Measurements from ENCODE around the gene CASZ1.

Gene CASZ1

DNA sequence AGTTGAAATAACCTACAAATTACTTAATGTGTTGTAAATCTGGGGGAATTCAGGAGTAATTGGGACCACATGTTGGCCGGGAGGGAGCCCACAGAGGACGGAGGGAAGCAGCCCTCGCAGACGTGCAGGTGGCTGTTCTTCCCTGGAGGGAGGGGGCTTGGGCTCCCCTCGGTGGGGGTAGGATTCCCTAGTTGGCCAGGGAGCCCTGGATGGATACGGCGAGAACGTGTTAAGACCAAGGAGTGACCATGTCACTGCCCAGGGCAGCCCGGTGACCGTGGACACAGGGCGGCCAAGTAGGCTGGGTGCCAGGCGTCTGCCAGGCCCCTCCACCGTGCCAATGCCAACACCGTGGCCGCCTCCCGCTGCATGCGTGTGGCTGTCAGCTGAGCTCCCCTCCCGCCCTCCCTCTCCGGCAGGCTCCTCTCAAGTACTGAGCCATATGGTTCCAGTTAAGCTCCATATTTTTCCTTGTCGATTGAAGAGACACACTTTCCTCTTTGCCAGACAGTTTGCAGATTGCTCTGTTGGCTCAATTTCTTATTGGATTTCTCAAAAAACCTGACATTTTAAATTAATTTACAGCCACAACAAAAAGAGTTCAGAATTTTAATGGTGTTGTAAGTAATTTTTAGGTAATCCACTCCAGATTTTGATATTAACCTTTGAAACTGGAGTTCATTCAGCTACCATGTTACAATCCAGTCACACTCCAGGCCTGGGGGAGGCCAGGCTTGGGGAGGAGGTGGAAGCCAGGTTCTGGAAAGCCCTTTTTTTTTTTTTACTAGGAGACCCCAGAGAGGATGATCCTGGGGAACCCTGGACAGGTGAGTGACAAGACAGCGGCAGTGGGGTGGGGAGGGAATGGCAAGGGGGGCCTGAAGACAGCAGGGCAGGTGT, 71.2 kb downstream of the CASZ1 start:
- peak; percentile 46 for DNase-seq

GRCh38 chr1:10724511-10724910, 71.9 kb downstream of the CASZ1 start:
- no peak for DNase-seq

DNA sequence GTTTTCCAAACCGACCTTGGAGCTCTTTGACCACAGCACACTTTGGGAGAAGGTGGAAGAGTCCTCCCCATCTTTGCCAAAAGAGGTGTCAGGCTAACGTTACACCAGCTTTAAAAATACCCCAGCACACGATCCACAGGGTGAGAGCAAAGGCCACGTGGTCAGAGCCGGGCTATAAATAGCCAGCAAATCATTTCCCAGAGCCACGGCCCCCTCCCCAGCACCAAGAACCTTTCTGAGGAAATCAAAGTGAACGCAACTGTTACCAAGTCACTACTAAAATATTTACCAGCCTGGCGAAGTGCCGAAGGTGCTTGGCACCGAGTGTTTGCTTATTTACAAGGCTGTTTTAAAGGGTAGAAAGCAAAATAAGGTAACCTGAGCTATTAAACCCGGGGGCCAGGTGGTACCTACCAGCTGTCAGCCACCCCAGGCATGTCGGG, 72.4 kb downstream of the CASZ1 start:
- peak; percentile 37 for DNase-seq

DNA sequence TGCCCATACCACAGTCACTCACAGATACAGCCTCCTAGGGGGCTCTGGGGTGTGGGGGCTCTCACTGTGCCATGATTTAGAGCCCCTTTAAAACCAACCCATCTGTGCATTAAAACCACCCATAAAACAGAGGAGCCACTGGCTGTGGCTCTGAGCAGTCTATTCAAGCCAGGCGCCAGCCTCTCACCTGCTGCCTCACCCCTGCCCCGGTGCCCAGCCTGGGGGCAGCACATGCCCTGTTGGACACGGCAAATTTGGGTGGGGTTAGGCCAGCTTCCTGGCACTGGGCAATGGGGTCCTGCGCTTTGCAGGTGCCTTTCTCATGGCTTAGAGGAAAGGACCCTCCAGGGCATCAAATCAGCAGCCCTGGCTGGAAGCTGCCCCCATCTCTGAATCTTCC, 73.1 kb downstream of the CASZ1 start:
- DNase-seq, result no peak

- no peak for DNase-seq
Measured at GRCh38 chr1:10722803-10723202, 73.6 kb downstream of the CASZ1 start.

DNA sequence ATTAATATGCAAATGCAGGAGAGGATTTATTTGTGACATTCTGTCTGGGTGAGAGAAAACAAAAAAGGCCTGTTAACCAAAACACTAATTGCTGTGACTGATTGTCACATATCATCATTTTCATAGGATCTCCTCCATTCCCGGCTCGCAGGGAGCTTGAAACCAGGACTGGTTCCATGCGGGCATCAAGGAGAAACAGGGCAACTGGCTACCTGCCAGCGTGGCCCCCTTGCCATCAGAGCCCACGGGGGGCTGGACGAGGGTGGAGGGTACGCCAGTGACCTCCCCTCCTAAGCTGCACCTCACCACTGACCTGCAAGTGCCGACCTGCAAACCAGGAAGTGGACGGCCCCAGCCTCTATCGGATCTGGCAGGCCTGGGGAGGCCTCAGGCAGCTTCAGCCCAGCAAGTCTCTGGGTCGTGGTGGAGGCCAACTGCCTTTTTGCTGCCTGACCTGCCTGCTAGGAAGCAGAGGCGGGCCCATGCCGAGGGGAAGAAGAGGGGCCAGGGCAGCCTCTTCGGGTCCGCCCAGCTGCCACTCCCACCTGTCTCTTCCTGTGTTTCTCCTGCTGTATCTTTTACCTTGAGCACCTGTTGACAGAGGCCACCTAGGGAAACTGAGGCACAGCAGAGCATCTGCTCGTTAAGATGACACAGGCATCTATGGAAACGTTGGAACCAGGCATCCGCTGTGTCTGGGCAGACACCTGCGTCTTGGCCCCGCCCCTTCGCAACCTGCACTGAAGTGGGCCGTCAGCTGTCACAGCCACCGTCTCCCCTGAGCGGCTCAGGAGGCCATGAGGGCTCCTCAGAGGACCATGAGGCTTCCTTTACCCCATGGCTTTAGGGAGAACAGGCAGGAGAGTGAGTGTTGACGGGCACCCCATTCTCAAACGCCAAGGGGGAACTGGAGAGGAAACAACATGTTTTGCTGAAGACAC, 74.8 kb downstream of the CASZ1 start:
- DNase-seq, result no peak

GRCh38 chr1:10720635-10721034, 75.8 kb downstream of the CASZ1 start:
- DNase-seq, result no peak

GRCh38 chr1:10718083-10718415, 78.4 kb downstream of the CASZ1 start:
- no peak for DNase-seq

- no peak for DNase-seq
Measured at GRCh38 chr1:10717296-10718082, 79.0 kb downstream of the CASZ1 start.

DNA sequence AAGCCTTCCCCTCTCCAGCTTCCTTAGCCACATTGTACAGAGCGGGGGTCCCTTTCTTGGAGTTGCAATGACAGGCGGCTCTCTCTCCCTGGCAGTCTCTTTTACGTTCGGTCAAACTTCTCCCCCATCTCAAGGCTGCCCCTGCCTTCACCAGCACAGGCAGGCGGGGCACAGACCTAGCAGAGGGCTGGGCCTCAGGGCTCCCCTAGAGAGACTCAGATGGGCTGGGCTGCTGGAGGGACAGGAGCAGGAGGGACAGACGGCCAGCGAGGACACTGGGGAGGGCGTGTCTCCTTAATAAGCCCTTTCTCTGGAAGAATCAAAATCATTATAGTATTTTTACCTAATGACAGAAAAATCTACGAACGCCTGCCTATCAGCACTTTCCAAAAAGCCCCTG, 79.6 kb downstream of the CASZ1 start:
- no peak for DNase-seq

- no peak for DNase-seq
Measured at GRCh38 chr1:10714337-10715114, 81.9 kb downstream of the CASZ1 start.

GRCh38 chr1:10713614-10714013, 82.8 kb downstream of the CASZ1 start:
- no peak for DNase-seq

DNA sequence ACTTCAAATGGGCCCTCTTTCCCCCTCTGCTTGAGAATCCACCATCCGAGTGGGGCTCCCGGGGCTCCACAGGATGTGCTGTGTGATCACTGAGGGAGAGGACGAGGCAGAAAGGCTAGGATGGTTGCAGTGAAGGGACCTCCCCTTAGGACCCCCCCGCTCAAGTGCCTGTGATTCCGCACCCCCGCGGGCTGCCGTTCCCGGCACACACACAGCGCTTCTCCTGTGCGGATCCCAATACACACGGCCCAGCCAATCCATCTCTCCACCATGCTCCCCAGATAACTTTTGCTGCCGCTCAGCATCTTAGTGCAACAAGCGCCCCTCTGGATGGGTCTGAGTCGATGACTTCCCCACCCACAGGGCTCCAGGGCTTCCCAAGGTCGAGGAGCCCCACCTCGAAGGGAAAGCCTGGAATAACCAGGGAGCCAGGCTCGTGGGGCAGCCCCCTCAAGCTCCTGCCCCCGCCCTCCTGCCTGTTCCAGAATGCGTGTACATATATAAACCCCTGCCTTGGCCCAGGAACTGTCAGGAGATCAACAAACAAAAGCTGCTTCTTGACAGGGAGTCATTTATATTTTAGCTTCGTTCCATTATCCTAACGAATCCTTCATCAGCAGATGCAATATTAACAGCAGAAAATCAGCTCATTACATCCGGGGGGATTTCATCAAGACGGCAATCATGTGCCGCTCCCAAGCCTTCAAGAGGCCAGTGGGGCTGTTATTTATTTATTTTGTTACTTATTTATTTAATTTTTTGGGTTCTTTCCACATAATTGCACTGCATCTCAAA, 83.7 kb downstream of the CASZ1 start:
- DNase-seq, result no peak

DNA sequence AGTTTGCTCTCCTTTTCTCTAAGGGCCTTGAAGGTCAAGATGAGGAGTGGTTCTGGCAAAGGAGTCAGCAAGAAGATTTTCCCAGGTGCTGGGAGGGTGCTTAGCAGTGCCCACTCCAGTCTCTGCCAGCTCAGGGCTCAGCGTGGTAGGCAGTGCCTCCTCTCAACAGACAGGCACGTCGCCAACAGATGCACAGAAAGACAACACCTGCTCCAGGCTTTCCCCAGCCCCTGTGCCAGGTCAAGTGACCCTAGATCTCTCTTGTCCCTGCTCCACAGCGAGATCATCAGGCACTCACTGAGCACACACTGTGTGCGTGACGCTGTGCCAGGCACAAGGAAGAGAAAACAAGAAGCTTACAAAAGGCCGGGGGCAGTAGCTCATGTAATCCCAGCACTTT, 86.0 kb downstream of the CASZ1 start:
- DNase-seq, result peak; percentile 65

GRCh38 chr1:10709646-10710045, 86.8 kb downstream of the CASZ1 start:
- DNase-seq, result no peak

DNA sequence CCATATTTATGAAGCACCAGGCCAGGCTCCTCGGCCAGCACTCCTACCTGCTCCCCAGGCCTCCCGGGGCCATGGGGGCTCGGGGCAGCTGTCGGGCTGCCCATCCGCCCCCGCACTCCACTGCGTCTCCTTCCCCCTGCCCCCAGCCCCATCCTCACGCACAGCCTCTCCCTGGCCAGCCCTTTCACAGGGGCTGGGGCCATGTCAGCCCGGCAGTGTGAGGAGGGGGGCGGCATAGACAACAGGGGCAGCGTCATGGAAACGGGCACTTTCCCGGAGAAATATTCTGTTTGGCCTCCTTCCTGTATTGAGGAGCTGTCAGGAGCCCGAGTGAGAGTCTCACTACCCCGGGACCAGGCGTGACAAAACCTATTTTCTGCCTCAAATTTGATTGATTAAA, 87.3 kb downstream of the CASZ1 start:
- DNase-seq, result no peak

DNA sequence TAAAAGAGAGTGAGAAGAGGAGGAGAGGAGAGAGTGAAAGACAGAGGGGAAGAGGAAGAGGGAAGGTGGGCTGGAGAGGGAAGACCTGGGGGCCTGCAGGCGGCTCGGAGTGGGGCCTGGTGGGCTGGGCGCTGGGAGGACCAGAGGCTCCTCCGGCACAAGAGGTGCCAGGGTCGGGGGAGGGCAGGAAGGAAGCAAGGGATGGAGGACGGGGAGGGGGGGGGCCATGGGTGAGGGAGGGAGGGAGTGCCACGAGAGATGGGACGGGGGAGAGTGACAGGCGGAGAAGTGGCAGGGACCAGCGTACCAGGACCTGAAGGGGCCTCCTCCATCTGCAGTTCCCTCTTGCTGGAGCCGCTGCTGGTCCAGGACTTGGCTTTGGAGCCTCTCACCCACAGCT, 87.7 kb downstream of the CASZ1 start:
- no peak for DNase-seq

GRCh38 chr1:10707208-10707607, 89.2 kb downstream of the CASZ1 start:
- DNase-seq, result no peak

- DNase-seq, result no peak
Measured at GRCh38 chr1:10706376-10706913, 90.0 kb downstream of the CASZ1 start.

- DNase-seq, result no peak
Measured at GRCh38 chr1:10705953-10706352, 90.5 kb downstream of the CASZ1 start.

- DNase-seq, result no peak
Measured at GRCh38 chr1:10704368-10704882, 92.0 kb downstream of the CASZ1 start.

Data from NCI-H1105 treated with DMSO at 0.1 percent for 48 hours (cell line).